OCI-LY3 (cell line): Measurements from ENCODE around the gene KLHDC4.

Experiments
- H2AFZ ChIP-seq: fragments of 200-600, 300-600 bp; shearing (Covaris generic); 2 replicates; pipeline ENCODE4 v1.6.0; 2014; ENCODE audit warnings: antibody characterized with exemption, low read depth, low read length
- H3K27ac ChIP-seq: fragments of 200-600, 300-600 bp; sonication (generic); 2 replicates; pipeline ENCODE4 v1.5.1; 2014; ENCODE audit warnings: mild to moderate bottlenecking, low read length, moderate library complexity, mixed read lengths
- H3K27me3 ChIP-seq: fragments of 200-600, 300-600 bp; sonication (generic); 2 replicates; pipeline ENCODE4 v1.6.1; 2014; ENCODE audit warnings: low read depth, low read length, mixed read lengths
- H3K36me3 ChIP-seq: fragments of 200-600, 300-600 bp; sonication (generic); replicated peaks from 2 replicates; pipeline ENCODE3; 2014; ENCODE audit warnings: low read depth, low read length, mixed read lengths
- H3K4me1 ChIP-seq: fragments of 300-600, 200-600 bp; sonication (generic); 2 replicates; pipeline ENCODE4 v1.6.1; 2014; ENCODE audit warnings: low read length, mixed read lengths
- H3K4me2 ChIP-seq: fragments of 200-600, 300-600 bp; sonication (generic); 2 replicates; pipeline ENCODE4 v1.6.1; 2014; ENCODE audit warnings: low read length, mixed read lengths
- H3K4me3 ChIP-seq: fragments of 300-600, 200-600 bp; sonication (generic); 2 replicates; pipeline ENCODE4 v1.5.1; 2014; ENCODE audit warnings: antibody characterized with exemption, mild to moderate bottlenecking, low read length, moderate library complexity
- H3K79me2 ChIP-seq: fragments of 300-600, 200-600 bp; shearing (Covaris generic); 2 replicates; pipeline ENCODE4 v1.6.1; 2014; ENCODE audit warnings: mild to moderate bottlenecking, low read length, mixed read lengths
- H3K9ac ChIP-seq: fragments of 300-600, 200-600 bp; shearing (Covaris generic); 2 replicates; pipeline ENCODE4 v1.6.0; 2014; ENCODE audit warnings: mild to moderate bottlenecking, low read length, moderate library complexity
- H3K9me3 ChIP-seq: fragments of 200-600, 300-600 bp; shearing (Covaris generic); 2 replicates; pipeline ENCODE4 v1.6.1; 2014; ENCODE audit warnings: low read length, mixed read lengths; ENCODE audit not compliant: insufficient read depth
- H4K20me1 ChIP-seq: fragments of 200-600, 300-600 bp; sonication (generic); 2 replicates; pipeline ENCODE4 v1.6.1; 2016; ENCODE audit warnings: low read length, mixed read lengths; ENCODE audit not compliant: insufficient read depth
- CTCF ChIP-seq: fragments of 200-600, 300-600 bp; sonication (generic); IDR thresholded peaks from 2 replicates; pipeline ENCODE4 v1.5.1; 2014; ENCODE audit warnings: antibody characterized with exemption, low read length, low read depth
- EZH2phosphoT487 ChIP-seq: fragments of 200-600 bp; shearing (Covaris generic); IDR thresholded peaks from 2 replicates; pipeline ENCODE4 v1.6.1; 2018; ENCODE audit warnings: antibody characterized with exemption, mixed run types, low read depth

KLHDC4 gene

DNA sequence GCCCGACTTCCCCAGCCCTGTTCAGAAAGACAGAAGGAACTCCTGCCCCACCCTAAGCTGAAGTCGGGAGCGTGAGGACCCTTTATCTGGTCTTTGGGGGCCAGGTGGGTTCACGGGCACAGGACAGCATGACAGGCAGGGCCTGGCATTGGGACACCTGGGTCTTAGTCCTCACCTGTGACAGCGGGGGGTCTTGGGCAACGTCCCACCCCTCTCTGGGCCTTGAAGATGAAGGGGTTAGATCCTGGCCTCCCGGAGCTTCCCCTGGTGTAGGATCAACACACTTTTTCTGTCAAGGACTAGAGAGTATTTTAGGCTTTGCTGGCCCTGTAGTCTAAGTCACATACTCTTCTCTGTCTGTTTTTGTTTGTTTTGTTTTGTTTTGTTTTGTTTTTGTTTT lies 98.3 kb downstream of the KLHDC4 start:
- no peaks in the 10 kb centered on the region for H3K36me3 ChIP-seq
- H3K9ac ChIP-seq = no peak overlapping the region
- H2AFZ ChIP-seq = no peak overlapping the region
- no peak overlapping the region for H3K4me3 ChIP-seq
- H3K9me3 ChIP-seq = no peaks in the 10 kb centered on the region
- no peak overlapping the region for H3K4me2 ChIP-seq
- H3K27me3 ChIP-seq = peaks cover 4% of the 10 kb centered on the region
- no peak overlapping the region for H3K27ac ChIP-seq
- no peaks in the 10 kb centered on the region for H3K4me1 ChIP-seq
- TF ChIP-seq CTCF = no peak
- TF ChIP-seq EZH2phosphoT487 = no peak
- no peaks in the 10 kb centered on the region for H3K79me2 ChIP-seq
- no peaks in the 10 kb centered on the region for H4K20me1 ChIP-seq

GRCh38 chr16:87666919-87667318 lies 98.9 kb downstream of the KLHDC4 start:
- no peak overlapping the region for H3K4me2 ChIP-seq
- H4K20me1 ChIP-seq = no peaks in the 10 kb centered on the region
- H3K4me1 ChIP-seq = no peaks in the 10 kb centered on the region
- no peak overlapping the region; the same call in 1 of the 2 replicates for H2AFZ ChIP-seq
- H3K27ac ChIP-seq = no peak overlapping the region
- no peak overlapping the region for H3K9ac ChIP-seq
- H3K9me3 ChIP-seq = no peaks in the 10 kb centered on the region
- H3K4me3 ChIP-seq = no peak overlapping the region
- no peaks in the 10 kb centered on the region for H3K36me3 ChIP-seq
- TF ChIP-seq CTCF = no peak
- no peak for TF ChIP-seq EZH2phosphoT487
- no peaks in the 10 kb centered on the region for H3K79me2 ChIP-seq
- peaks cover 4% of the 10 kb centered on the region; the same call in 1 of the 2 replicates for H3K27me3 ChIP-seq

- Histone ChIP-seq H3K79me2 (no peaks in the 10 kb centered on the region), H3K4me1 (no peaks in the 10 kb centered on the region), H3K4me3 (no peak overlapping the region), H3K27ac (no peak overlapping the region), H4K20me1 (no peaks in the 10 kb centered on the region), H3K36me3 (no peaks in the 10 kb centered on the region), H3K9me3 (no peaks in the 10 kb centered on the region), H2AFZ (no peak overlapping the region), H3K4me2 (no peak overlapping the region), H3K9ac (no peak overlapping the region), H3K27me3 (peaks cover 9% of the 10 kb centered on the region; the same call in 1 of the 2 replicates)
- TF ChIP-seq CTCF (no peak), EZH2phosphoT487 (no peak)
Measured at GRCh38 chr16:87665193-87665592, 100.6 kb downstream of the KLHDC4 start.

- H3K79me2 ChIP-seq = no peaks in the 10 kb centered on the region
- no peak overlapping the region for H2AFZ ChIP-seq
- H3K36me3 ChIP-seq = no peaks in the 10 kb centered on the region
- no peak overlapping the region for H3K9ac ChIP-seq
- H3K27ac ChIP-seq = no peak overlapping the region
- H3K4me1 ChIP-seq = no peaks in the 10 kb centered on the region
- H3K27me3 ChIP-seq = peaks cover 9% of the 10 kb centered on the region; the same call in 1 of the 2 replicates
- H4K20me1 ChIP-seq = no peaks in the 10 kb centered on the region
- H3K4me2 ChIP-seq = no peak overlapping the region
- no peak overlapping the region for H3K4me3 ChIP-seq
- H3K9me3 ChIP-seq = no peaks in the 10 kb centered on the region
- TF ChIP-seq CTCF (no peak), EZH2phosphoT487 (no peak)
Measured at GRCh38 chr16:87664792-87665191, 101.0 kb downstream of the KLHDC4 start.
